NCI-H128 (cell line): ENCODE results near the gene R3HDM2.

ENCODE experiments used
- DNase-seq: peaks from one replicate; lab custom pipeline; 2025; ENCODE audit not compliant: unreplicated experiment; lab: John Stamatoyannopoulos, UW

Gene R3HDM2

DNA sequence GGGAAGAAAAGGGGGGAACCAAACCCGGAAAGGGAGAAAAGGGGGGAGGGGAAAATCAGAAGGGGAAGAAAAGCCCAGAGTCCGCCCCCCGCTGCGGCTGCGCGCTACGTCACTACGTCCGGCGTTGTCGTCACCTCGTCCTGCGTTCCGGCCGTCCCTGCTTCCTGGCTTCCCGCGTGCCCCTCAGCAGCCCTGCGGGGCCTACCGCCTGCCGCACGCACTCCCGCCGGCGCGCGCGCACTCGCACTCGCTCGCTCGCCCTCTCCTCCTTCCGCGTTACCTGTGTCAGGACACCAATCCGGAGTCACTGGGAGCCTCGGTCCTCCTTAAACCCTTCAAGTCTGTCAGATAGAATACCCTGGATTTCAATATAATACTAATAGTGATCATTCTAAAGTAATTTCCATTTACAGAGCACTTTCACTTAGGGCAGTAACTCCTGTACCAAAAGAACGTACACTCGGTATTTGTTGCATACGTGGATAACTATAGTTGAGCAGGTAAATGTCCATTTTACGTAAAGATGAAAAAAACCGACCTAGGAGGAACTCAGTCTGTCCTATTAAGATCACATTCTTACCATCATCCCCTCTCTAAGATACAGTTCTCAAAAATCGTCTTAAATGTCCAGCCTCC is at the start of gene R3HDM2:
R3HDM2 (minus strand) TSS at position 113 of the 636 bp plus-strand sequence. CDS start 120,615 bp downstream, outside the sequence.
- DNase-seq: peak; percentile 84

DNA sequence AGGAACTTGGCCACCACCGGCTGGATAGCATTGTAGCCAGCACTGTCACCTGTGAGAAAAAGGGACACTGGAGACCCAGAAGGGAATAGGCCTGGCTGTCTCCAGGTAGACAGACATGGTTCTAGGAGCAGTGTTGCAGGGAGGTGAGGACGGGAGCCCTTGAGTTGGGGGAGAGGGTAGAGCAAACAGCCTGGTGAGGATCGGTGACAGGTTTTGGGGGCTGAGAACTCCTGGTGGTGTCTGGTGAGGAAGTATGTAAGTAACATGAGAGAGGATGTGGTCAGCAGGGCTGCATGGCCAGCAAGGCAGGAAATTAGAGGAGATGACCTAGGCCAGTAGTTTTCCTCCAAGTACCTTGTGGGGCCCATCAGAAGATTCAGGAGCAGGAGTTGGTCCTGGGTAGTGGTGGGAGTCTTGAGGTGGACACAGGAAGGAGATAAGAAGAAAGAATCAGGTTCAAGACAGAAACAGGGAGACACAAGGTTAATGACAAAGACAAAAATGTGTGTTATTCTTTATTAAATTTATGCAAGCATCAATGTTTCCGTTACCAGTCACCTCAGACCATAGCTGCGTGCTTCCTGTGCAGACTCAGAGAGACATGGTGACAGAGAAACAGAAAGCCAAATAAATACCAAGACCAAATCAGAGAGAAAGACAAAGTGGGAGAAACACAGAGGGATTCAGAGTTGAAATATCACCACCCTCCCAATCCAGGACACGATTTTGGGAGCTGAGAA is 48.7 kb upstream of the R3HDM2 start, which contains the start of gene ARHGAP9:
ARHGAP9 (minus strand) TSS at position 491 of the 740 bp plus-strand sequence; CDS start at position 31, 460 bp downstream.
- DNase-seq: no peak

DNA sequence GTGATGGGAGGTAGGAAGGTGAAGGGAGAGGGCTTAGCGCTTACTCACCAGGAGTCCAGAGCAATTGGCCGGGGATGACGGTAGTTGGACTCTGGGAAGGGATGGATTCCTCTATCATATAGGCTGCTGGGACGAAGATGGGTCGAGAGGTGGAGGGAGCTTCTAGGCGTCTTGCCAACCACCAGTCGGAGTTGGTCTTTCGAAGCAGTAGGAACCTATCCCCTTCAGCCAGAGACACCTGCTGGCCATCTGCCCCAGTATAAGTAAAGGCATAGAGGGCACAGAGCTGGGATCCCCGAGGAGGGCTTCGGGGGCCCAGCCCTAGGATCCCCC is 48.2 kb upstream of the R3HDM2 start:
- DNase-seq: no peak

DNA sequence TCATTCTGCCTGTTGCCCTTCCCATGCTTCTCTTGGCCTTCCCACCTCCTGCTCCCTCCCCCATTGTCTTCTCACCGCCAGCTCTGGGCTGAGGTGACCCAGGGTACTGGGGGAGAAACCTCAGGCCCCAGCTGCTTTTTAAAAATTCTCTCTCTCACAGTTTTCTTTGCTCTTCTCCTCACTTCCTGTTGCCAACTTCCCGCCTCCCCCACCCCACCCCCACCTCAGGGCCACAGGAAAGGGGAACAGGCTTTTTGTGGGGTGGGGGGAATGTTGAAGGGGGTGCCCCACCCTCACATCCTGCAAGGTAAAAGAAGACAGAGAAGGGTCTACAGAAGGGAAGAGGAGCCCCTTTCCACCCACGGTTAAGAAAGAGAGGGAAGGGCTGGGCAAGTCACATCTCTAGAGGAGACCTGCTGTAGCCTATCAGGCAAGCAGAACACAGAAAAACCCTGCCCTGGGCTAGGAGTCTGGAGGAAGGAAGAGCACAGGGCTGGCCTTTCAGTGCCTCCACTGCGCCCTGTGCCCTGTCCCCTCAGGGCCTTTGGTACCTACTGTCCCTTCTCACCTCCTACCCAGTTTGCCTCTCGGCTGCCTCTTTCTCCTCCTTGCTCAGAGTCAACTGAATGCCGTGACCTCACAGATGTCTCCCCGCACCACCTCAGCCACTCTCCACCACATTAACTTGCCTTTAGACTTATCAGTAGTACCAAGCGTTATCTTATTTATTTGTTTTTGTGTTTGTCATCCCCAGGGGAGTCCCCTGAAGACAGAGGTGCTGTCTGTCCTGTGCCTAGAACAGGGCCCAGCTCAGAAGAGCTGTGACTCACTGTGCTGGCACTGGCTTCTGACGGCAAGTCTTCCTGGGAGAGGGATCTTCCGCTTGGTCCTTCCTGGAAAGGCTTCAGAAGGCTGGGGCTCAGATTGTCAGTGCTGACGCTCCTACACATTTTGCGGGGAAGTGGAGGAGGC is 47.2 kb upstream of the R3HDM2 start:
- DNase-seq: no peak

DNA sequence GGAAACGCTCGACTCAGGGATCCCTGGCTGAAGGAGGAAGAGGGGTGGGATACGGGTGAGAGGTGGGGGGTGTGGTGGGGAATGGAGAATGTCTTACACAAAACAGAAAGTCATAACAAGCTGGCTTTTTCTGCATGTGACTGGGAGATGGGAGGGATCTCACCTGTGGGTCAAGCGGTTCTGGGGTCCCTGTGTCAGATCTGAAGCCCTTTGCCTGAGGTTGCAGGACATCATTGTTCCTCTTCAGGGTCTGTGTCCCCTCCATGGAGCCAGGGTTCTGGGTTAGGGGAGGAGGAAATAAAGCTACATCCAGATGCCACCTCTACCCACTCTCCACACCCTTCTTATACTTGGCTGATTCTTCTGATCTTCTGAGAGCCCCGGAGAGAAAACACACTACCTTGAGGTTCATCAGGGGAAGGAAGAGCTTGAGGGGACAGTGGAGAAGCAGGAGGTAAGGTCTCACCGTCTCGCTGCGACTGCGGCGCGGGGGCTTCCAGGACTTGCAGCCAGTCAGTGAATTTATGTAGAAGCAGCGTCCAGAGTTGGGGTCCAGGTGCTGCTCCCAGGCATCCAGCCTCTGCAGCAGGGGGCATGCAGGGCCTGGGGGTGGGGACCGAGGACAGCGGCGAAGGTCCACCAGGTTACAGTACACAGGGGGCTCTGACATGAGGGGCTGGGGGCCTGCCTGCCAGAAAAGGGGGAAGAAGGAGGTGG is 46.3 kb upstream of the R3HDM2 start:
- DNase-seq: no peak

DNA sequence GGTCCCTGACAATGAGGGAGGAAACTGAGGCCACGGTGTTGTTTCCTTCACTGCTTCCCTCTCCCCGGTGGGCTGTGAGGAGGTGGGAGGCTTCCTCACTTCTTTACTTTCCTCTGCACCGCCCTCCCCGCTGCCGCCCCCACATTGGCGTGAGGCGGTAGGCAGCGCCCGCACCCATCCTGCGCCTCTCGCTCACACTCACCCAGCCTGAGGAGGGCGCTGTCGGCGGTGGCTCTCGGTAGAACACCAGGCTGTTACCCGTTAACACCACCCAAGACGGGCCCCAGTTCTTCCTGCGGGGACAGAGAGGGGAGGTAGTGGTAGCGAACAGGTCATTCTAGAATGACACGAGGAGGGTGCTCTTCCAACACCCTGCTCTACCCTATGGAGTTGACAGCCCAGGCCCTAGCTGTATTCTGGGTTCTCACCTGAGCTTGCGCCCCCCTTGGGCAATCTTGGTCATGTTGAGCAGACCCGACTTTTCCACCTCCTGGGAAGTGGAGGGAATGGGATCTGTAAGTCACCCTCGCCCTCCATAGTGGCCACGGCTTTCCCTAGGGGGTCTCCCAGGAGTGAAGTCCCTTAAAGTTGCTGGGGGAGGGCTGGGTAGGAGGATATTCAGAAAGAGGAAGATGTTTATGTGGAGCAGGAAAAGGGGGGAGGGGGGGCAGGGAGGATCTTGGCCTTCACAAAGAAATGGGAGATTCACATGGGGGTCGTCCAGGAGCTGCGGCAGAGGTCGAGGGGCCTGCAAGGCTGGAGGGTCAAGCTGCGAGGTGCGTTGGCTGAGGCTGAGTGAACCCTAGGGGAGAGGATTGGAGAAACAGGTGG is 45.5 kb upstream of the R3HDM2 start:
- no peak for DNase-seq

DNA sequence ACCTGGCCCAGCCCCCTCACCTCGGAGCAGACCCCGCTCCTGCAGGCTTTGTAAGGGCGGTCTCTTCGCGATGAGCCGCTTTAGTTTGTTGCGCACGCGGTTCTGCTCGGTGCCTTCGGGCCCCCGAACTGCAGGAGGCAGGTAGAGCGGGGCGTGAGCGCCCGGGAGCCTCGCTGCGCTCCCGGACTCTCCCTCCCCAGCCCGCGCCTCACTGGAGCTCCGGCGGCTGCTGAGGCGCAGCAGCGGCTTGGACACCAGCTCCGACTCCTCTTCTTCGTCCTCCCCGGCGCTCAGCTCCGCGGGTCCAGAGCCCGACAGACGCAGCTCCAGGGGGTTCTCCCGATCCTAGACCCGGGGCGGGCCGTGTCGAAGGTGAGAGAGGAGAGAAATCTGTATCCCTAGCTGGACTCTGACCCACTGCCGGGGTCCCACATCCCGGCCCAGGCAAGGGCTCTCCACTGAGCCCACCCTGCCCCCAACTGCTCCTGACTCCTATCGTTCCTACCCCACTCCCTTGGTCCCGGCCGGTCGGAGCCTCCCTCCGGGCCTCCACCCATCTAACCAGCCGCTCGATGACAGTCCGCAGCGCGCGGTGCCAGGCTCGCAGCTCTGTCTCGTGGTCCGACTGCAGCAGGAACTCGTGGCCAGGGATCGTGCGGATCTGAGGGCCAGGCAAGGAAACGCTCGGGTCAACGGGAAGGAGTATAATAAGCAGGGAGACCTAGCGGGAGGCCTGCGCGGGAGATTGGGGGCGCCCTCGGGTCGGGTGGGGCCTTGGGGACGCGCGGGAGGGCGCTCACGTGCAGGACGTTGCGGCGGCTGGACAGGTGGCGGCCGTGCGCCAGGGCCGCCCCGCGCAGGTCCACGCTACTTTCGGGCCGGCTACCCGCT is 44.7 kb upstream of the R3HDM2 start:
- no peak for DNase-seq

DNA sequence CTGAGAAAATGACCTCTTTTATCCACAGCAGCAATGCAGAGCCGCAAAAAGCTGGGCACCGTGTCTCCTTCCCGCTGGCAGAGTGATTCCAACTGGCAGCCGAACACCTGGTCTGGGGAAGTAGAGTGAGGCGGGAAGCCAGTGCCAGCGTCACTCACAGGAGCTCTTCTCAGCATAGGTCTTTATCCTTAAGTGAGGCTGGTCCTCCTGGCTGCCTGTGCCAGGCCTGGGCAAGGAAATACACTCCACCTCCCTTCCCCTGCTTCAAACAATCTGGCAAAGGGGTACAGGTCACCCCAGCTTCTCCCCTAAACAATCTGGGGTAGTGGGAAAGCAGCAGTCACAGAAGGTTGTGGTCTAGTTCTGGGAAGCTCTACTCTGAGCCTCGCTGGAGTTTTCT is 44.0 kb upstream of the R3HDM2 start:
- DNase-seq: no peak

DNA sequence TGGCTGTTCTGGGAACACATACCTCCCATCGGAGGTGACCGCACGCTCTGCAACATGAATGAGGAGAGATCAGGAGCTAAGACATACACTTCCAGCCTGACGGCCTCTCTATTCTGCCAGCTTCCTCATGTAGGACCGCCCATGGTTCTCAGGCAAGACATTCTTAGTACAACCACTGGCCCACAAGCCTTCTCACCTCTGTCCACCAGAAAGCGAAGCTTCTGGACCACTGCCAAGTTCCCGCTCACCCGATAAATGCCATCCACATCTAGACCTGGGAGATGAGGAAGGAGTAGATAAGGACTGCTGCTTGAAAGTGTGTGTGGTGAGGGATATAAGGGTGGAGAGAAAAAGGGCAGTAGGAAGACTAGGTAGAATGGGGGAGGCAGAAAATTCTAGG is 43.6 kb upstream of the R3HDM2 start:
- no peak for DNase-seq

DNA sequence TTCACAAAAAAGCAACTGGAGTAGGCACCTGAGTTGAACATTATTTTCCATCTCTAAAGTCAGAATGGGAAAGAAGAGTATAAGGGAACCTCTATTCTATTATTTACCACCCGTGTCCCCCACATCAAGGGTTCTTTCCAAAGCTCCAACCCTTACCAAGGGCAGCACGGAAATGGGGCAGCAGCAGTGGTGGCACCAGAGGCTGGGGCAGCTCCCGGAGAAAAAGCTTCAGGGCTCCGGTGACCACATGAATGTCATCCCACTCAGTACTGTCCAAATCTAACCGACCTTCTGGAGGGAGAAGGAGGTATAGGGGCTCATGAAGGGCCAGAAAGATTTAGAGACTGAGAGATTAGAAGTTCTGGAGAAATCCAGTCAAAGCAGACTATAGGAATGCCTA is 43.0 kb upstream of the R3HDM2 start:
- DNase-seq: no peak

DNA sequence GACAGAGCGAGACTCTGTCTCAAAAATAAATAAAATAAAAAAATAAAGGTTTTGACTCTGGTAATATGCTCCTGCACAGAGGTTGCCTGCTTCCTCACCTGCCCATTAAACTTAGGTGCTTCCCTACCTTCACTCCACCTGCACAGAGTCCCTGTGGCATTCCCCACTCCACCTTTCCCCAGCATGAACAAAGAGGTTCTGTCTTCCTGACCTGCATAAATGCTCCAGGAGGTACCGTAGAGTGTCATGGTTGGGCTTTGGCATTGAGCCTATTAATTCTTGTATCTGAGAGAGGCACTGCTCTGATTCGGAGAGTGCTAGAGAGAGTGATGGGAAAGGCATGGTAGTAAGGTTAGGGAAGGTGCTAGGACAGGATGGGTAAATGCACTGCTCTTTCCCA is 42.5 kb upstream of the R3HDM2 start:
- DNase-seq: no peak

DNA sequence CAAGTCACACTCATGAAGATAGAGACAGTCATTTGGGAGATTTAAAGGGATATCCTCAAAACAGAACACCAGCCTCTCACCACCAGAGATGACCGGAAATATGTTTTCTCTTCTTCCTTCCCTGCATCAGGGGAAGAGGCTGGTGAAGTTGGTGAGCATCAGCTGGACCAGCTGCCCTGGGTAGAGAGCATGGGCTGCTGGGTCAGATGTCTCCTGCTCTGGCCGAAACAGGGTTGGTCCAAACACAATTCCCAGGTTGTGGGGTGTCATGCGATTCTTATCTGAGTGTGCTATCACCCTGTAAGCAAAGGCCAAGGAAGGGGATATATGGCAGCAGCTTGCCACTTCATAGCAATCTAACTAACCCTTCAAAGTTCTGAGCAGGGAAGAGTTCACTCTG is 41.5 kb upstream of the R3HDM2 start:
- no peak for DNase-seq

DNA sequence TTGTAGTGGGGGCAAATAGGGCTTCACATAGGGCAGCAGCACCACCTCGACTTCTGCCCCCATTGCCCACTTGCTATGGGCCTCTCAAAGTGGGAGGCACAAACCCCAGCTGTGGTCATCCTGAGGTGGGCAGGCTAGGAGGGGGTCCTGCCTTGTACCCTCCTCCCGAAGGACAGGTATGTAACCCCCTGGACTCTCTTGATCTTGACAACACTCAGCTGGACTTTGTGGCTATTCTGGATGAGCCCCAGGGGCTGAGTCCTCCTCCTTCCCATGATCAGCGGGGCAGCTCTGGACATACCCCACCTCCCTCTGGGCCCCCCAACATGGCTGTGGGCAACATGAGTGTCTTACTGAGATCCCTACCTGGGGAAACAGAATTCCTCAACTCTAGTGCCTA is 40.8 kb upstream of the R3HDM2 start:
- DNase-seq: no peak

DNA sequence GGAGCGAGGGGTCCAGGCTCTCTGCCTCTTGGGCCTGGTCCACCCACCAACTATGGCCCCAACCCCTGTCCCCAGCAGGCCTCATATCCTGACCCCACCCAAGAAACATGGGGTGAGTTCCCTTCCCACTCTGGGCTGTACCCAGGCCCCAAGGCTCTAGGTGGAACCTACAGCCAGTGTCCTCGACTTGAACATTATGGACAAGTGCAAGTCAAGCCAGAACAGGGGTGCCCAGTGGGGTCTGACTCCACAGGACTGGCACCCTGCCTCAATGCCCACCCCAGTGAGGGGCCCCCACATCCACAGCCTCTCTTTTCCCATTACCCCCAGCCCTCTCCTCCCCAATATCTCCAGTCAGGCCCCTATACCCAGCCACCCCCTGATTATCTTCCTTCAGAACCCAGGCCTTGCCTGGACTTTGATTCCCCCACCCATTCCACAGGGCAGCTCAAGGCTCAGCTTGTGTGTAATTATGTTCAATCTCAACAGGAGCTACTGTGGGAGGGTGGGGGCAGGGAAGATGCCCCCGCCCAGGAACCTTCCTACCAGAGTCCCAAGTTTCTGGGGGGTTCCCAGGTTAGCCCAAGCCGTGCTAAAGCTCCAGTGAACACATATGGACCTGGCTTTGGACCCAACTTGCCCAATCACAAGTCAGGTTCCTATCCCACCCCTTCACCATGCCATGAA is 40.3 kb upstream of the R3HDM2 start:
- no peak for DNase-seq

DNA sequence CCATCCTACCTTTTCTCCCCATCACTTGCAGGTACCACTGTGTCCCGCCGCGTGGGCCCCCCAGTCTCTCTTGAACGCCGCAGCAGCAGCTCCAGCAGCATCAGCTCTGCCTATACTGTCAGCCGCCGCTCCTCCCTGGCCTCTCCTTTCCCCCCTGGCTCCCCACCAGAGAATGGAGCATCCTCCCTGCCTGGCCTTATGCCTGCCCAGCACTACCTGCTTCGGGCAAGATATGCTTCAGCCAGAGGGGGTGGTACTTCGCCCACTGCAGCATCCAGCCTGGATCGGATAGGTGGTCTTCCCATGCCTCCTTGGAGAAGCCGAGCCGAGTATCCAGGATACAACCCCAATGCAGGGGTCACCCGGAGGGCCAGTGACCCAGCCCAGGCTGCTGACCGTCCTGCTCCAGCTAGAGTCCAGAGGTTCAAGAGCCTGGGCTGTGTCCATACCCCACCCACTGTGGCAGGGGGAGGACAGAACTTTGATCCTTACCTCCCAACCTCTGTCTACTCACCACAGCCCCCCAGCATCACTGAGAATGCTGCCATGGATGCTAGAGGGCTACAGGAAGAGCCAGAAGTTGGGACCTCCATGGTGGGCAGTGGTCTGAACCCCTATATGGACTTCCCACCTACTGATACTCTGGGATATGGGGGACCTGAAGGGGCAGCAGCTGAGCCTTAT is 39.6 kb upstream of the R3HDM2 start:
- no peak for DNase-seq

DNA sequence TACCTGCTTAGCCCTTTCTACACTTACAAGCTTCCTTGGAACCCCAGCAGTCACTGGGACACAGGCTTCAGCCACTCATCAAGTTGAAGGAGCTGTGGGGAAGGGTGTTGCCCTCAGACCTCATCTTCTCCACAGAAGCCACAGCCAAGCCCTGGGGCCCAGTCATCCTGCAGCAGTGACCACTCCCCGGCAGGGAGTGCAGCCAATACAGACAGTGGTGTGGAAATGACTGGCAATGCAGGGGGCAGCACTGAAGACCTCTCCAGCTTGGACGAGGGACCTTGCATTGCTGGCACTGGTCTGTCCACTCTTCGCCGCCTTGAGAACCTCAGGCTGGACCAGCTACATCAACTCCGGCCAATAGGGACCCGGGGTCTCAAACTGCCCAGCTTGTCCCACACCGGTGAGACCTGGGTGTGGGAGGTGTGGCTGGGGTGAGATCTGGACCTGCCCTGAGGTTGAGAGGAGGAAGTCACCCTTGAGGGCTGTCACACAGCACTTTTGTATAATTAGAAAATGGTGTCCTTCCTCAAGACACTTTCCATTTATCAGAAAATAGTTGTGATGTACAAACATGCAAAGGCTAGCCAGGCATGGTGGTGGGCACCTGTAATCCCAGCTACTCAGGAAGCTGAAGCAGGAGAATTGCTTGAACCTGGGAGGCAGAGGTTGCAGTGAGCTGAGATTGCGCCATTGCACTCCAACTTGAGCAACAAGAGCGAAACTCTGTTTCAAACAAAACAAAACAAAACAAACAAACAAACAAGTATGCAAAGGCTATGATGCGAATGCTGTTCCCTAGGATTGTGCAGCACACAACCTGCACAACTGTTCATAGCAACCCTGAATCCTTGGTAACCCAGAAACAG is 38.7 kb upstream of the R3HDM2 start:
- DNase-seq: no peak

DNA sequence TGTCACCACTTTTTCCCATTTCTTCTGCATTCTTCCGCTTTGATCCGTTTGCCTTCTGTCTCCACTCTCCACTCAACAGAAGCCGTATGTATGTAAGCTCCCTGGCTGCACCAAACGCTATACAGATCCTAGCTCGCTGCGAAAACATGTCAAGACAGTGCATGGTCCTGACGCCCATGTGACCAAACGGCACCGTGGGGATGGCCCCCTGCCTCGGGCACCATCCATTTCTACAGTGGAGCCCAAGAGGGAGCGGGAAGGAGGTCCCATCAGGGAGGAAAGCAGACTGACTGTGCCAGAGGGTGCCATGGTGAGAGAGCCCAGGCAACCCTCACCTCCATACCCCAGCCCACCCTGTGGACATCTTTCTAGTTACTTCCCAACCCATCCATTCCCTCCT is 37.1 kb upstream of the R3HDM2 start:
- DNase-seq: no peak
